ENCODE data around the gene POFUT1. TPM values are rescaled to one million over a fixed set of nuclear protein-coding genes. Genes with fewer than 3 reads are reported as not detected.

The POFUT1 gene
- total and polyA plus RNA-seq, 2 of the 8 experiments (the other 6 are each of a cell fraction or from before 2014, with no cell fraction given) = 19.4 to 24.4 TPM

DNA sequence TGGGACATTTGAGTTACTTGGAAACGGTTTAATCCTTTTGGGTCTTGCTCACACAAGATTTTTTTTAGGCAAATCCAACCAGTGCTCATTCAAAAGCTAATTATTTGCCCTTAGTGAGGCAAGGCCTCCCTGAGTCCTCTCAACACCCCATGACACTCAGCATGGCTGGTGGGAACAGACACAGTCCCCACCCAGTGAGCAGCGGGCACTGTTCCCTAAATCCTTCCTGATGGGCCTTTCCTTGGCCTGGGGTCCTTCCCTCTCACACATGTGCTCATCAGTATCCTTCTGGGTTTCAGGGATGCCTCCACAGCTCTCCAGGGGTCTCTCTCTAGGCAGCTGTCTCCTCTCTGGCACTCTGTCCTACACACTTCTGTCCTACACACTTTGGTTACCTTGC is 28.2 kb upstream of the POFUT1 start (continued):
- no peak for TF ChIP-seq CHD7 (IDR thresholded peaks at IDR 0.05; ENCODE audit: insufficient replicate concordance, low read length)
- no peak for TF ChIP-seq USF2 (IDR thresholded peaks at IDR 0.05; ENCODE audit: low read length)
- TF ChIP-seq CREB1 (IDR thresholded peaks at IDR 0.05) = no peak
- no peak for TF ChIP-seq ATF2 (IDR thresholded peaks at IDR 0.05; ENCODE audit: low read length)
- no peak for TF ChIP-seq YY1 (IDR thresholded peaks at IDR 0.05; ENCODE audit: low read depth, low read length)
- no peak for TF ChIP-seq TAF1 (IDR thresholded peaks at IDR 0.05; ENCODE audit: low read depth, low read length)
- no peak for TF ChIP-seq CEBPB (IDR thresholded peaks at IDR 0.05; ENCODE audit: low read depth, low read length)
- no peak for TF ChIP-seq HDAC6 (IDR thresholded peaks at IDR 0.05; ENCODE audit: low read depth, low read length)
- TF ChIP-seq EGR1 (IDR thresholded peaks at IDR 0.05; ENCODE audit: borderline replicate concordance, low read depth, low read length) = no peak
- TF ChIP-seq GABPA (IDR thresholded peaks at IDR 0.05; ENCODE audit: borderline replicate concordance, insufficient read depth, low read length) = no peak
